Neuron (in vitro differentiated cells): ENCODE measurements around the gene MAST3.

Source experiments
- H2AFZ ChIP-seq: one replicate; pipeline ENCODE4 v1.6.1; 2013; ENCODE audit warnings: low read depth, mild to moderate bottlenecking, inconsistent platforms, low read length, moderate library complexity
- H3K27me3 ChIP-seq: one replicate; pipeline ENCODE4 v1.6.1; 2013; ENCODE audit warnings: low read length; ENCODE audit not compliant: insufficient read depth
- H3K36me3 ChIP-seq: one replicate; pipeline ENCODE4 v1.6.1; 2013; ENCODE audit warnings: low read length; ENCODE audit not compliant: insufficient read depth
- H3K4me1 ChIP-seq: one replicate; pipeline ENCODE4 v1.6.1; 2013; ENCODE audit warnings: low read length; ENCODE audit not compliant: insufficient read depth
- H3K4me3 ChIP-seq: 2 replicates; pipeline ENCODE4 v1.5.1; 2013; ENCODE audit warnings: mild to moderate bottlenecking, low read length, moderate library complexity
- H3K9me3 ChIP-seq: one replicate; pipeline ENCODE4 v1.6.1; 2013; ENCODE audit warnings: low read length

Gene MAST3

DNA sequence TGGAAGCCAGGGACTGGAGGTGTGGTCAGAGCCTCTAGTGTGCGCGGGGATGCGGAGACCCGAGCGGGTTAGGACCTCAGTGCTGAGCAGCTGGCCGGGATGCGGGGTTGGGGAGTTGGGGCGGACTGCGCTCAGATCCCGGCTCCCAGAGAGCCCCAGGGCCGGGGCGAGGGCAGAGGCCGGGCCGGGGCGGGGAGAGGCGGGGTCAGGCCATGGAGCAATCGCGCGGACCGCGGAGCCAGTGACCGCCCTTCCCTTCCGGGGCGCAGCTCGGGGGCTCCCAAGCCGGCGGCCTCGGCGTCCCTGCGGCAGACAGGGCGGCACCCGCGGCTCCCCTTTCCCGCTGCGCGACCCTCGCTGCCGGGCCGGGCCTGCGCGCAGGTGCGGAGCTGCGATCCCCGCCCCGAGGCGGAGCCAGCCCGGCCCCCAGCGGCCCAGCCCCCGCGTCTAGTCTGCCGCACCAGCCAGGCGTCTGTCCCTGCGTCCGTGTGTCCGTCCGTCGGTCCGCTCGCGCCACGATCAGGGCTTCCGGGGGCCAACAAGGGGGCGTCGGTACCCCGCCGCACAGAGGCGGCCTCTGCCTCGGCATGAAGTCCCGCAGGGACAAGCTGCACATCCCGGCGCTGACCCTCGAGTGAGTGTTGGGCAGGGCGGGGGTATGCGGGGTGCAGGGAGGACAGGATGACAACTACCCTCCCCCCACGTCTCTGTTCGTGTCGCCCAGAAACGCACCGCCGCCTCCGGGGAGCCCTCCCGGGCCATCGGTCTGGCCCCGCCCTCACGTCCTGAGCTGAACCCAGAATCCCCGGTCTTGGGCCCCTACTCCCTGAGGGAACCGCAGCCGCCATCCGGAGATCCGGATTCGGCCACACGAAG is 12.4 kb downstream of the MAST3 start:
- H3K27me3 ChIP-seq, result peaks cover 18% of the 10 kb centered on the region
- H3K4me1 ChIP-seq, result peaks cover 10% of the 10 kb centered on the region
- H3K4me3 ChIP-seq, result peak overlapping the region; percentile 47
- H3K36me3 ChIP-seq, result no peaks in the 10 kb centered on the region
- peak overlapping the region; percentile 87 for H2AFZ ChIP-seq
- no peaks in the 10 kb centered on the region for H3K9me3 ChIP-seq

DNA sequence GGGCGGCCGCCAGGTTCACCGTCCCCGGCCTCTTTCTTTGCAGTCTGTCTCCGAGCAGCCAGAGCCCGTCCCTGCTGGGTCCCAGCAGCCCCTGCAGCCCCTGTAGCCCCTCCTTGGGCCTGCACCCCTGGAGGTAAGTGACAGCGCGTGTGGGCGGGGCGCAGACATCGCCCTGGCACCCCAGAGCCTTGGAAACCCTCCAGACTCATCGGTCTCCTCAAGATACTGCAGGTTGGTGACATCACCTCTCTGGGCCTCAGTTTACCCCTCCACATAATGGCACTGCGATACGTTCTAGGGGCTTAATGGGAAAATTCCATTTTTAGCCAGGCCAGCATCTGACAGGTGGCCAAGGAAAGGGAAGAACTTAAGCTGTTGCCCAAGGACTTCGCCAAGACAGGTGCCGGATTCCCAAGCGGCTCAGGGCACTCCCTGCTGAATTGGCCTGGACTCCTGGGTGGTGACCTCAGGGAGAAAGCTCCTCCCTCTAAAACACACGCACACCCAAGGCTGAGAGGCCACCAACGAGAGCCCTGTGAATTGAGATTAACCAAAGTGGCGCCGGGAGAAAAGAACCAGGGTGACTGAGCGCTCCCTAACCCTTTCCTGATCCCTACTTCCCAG is 13.1 kb downstream of the MAST3 start:
- no peak overlapping the region for H2AFZ ChIP-seq
- H3K36me3 ChIP-seq, result no peaks in the 10 kb centered on the region
- peaks cover 18% of the 10 kb centered on the region for H3K27me3 ChIP-seq
- H3K9me3 ChIP-seq, result no peaks in the 10 kb centered on the region
- H3K4me3 ChIP-seq, result peak overlapping the region; percentile 47
- peaks cover 10% of the 10 kb centered on the region for H3K4me1 ChIP-seq

DNA sequence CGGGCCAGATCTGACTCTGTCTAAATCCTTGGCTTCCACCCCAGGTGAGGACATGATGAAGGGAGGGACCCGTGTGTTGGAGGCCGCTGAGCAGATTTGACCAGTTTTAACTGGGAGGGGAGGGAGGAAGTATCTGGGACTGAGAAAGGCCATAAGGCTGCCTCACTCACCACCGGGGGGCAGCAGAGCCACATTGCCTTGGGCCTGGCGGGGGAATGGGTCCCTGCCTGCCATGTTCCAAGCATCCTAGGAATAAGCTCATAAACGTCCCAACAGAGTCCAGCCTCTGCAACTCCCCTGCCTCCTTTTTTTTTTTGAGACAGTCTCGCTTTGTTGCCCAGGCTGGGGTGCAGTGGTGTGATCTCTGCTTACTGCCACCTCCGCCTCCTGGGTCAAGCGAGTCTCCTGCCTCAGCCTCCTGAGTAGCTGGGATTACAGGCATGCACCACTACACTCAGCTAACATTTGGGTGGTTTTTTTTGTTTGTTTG is 15.5 kb downstream of the MAST3 start:
- H3K36me3 ChIP-seq, result no peaks in the 10 kb centered on the region
- no peak overlapping the region for H2AFZ ChIP-seq
- H3K4me3 ChIP-seq, result no peak overlapping the region
- H3K9me3 ChIP-seq, result no peaks in the 10 kb centered on the region
- peaks cover 15% of the 10 kb centered on the region for H3K4me1 ChIP-seq
- peaks cover 18% of the 10 kb centered on the region for H3K27me3 ChIP-seq

DNA sequence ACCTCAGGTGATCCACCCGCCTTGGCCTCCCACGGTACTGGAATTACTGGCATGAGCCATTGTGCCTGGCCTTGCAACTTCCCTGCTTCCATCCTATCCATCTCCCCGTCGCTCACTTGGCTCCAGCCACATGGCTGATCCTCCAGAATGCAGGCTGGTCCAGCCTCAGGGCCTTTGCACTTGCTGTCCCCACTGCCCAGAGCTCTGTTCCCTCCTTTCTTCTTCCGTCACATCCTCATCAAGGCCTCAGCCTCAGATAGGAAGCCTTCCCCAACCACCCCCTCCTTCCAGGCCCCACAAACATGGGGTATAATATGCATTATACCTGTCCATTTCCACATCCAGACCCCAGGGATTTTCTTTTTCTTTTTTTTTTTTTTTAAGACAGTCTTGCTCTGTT is 16.2 kb downstream of the MAST3 start:
- no peaks in the 10 kb centered on the region for H3K36me3 ChIP-seq
- peaks cover 19% of the 10 kb centered on the region for H3K4me1 ChIP-seq
- H2AFZ ChIP-seq, result no peak overlapping the region
- H3K27me3 ChIP-seq, result peaks cover 18% of the 10 kb centered on the region
- no peaks in the 10 kb centered on the region for H3K9me3 ChIP-seq
- H3K4me3 ChIP-seq, result no peak overlapping the region

DNA sequence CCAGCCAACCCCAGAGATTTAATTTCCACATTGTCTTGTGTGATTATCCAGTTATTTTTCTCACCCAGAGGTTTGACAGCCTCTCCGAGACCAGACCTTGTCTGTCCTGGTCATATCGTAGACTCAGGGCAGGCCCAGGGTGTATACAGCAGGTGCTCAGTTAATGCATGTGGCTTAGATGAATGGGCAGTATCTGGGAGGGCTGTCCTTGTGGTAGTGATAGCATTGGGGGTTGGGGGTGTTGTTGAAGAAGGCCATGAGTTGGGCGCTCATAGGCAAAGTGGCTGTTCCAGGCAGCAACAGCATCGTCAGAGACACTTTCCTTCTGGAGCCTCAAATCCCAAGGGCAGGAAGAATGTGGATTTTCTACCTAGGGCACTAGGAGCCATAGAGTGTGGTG is 16.9 kb downstream of the MAST3 start:
- Histone ChIP-seq H3K4me1 (peaks cover 22% of the 10 kb centered on the region), H3K27me3 (peaks cover 11% of the 10 kb centered on the region), H2AFZ (no peak overlapping the region), H3K36me3 (no peaks in the 10 kb centered on the region), H3K4me3 (no peak overlapping the region), H3K9me3 (no peaks in the 10 kb centered on the region)

DNA sequence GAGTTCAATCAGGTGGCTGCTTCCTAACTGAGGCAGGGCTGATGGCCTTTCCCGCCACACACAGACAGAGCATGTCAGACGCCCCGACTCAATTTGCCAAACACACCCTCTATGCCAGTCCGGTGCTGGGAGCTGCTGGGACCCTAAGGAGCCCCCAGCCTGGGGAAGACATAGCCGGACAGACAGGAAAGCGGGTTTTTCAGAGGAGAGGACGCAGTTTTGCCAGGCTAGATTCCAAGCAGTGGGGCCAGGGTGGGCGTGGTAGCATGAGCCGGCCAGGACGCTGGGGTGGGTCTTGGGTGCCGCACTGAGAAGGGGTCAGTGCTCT is 19.8 kb downstream of the MAST3 start:
- Histone ChIP-seq H3K36me3 (peaks cover under 1% of the 10 kb centered on the region), H3K4me3 (peak overlapping the region; percentile 58), H3K4me1 (peaks cover 15% of the 10 kb centered on the region), H2AFZ (peak overlapping the region; percentile 55), H3K27me3 (no peaks in the 10 kb centered on the region), H3K9me3 (no peaks in the 10 kb centered on the region)

DNA sequence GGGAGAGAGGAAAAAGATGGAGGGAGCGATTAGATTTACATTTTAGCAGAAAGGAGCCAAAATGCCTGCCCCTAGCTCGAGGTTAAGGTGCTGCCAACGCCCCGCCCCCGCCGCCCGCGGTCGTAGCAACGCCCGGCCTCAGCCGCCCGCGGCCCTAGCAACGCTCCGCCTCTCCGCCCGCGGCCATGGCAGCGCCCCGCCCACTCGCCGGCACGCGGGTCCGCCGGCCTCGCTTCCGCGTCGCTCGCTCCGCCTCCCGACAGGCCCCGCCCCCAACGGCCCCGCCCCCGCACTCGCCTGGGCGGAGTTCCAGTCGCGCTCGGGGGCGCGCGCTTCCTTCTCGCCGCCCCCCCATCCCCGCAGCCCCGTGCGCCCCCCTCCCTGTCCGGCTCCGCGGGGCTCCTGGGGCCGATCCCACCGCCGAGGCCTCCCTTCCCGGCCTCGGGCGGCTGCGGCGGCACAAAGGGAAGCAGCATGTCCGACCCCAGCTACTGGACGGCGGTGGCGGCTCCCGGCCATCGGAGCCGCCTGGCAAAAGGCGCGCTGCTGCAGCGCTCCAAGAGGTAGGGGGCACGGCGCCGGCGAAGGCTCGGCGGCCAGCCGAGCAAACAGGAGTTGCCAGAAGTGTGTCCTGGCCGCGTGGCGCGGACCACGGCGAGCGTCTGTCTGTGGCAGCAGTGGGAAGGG is 20.3 kb downstream of the MAST3 start:
- peak overlapping the region; percentile 67 for H3K4me3 ChIP-seq
- no peaks in the 10 kb centered on the region for H3K27me3 ChIP-seq
- peaks cover 5% of the 10 kb centered on the region for H3K36me3 ChIP-seq
- peaks cover 15% of the 10 kb centered on the region for H3K4me1 ChIP-seq
- H2AFZ ChIP-seq, result peak overlapping the region; percentile 86
- H3K9me3 ChIP-seq, result no peaks in the 10 kb centered on the region

DNA sequence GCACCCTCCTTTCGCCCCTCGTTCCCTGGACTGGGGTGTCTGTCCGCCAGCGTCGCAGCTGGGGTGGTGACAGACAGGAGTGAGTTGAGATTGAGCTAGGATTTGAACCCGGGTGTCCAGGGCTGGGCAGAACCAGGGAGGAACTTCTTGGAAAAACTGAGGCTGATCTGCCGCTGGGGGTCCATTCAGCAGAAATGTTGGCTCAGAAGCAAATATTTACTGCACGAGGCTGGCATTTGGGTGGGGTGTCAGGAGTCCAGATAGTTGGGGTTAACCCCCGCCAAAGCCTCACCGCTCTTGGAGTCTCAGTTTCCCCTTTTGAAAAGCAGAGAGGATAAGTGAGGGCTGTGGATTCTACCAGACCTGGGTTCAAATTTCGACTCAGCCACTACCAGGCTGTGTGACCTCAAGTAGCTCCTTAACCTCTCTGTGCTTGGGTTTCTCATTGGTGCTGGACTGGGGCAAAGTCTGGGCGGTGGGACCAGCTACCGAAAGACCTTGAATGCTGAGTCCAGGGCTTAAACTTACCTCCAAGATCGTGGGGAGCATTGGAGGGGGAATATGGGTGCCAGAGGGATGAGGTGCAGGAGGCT is 20.9 kb downstream of the MAST3 start:
- H3K36me3 ChIP-seq, result peaks cover 10% of the 10 kb centered on the region
- H3K27me3 ChIP-seq, result no peaks in the 10 kb centered on the region
- H3K9me3 ChIP-seq, result no peaks in the 10 kb centered on the region
- peak overlapping the region; percentile 67 for H3K4me3 ChIP-seq
- H3K4me1 ChIP-seq, result peaks cover 15% of the 10 kb centered on the region
- H2AFZ ChIP-seq, result peak overlapping the region; percentile 86

DNA sequence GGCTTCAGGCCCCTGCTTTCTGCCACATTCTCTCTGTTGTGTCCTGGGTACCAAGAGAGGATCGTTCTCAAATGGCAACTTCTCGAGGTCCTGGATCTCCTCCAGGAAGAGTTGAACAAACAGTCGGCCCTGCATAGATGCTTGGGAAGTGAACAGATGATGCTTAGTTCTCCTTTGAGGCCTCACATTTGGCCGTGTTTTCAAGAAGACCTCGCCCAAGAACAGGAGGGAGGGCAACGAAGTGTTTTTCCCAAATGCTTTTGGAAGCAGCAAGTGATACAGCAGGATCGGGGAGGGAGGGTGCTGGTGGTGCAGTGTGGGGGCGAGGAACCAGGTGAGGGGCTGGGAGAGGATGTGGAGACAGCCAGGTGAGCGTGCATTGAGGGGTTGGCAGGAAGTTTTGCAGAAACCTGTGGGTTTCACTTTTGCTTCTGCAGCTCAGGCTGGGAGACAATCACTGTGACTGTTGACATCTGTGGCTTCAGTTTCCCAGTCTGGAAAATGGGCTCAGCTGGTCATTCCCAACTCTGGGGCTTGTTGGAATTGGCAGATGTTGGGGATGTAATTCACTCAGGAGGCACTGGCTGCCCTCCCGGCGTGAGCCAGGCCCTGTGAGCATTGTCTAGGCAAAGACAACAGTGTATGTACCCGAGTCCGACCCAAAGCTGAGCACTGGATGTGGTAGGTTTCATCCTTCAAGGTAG is 21.6 kb downstream of the MAST3 start:
- Histone ChIP-seq H2AFZ (no peak overlapping the region), H3K9me3 (no peaks in the 10 kb centered on the region), H3K27me3 (no peaks in the 10 kb centered on the region), H3K36me3 (peaks cover 16% of the 10 kb centered on the region), H3K4me3 (peak overlapping the region; percentile 67), H3K4me1 (peaks cover 15% of the 10 kb centered on the region)

DNA sequence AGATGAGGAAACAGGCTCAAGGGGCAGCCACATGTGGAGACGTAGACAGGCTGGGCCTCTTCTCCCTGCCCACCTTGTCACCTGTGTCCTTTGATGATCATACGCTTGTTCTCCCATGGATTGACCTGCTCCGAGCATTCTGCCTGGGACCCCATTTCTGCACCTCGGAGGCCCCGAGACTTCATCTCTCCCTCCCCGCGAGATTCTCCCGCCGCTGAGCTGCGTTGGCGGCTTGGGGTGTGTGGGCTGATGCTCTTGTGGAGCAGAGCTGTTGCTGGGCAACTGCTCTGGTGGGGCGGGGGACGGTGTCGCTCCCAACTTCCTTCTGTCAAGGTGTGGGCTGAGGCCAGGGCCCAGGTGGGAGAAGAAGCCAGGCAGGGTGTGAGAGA is 22.1 kb downstream of the MAST3 start:
- Histone ChIP-seq H3K4me1 (peaks cover 15% of the 10 kb centered on the region), H3K9me3 (no peaks in the 10 kb centered on the region), H3K4me3 (no peak overlapping the region), H2AFZ (no peak overlapping the region), H3K27me3 (no peaks in the 10 kb centered on the region), H3K36me3 (peaks cover 19% of the 10 kb centered on the region)

DNA sequence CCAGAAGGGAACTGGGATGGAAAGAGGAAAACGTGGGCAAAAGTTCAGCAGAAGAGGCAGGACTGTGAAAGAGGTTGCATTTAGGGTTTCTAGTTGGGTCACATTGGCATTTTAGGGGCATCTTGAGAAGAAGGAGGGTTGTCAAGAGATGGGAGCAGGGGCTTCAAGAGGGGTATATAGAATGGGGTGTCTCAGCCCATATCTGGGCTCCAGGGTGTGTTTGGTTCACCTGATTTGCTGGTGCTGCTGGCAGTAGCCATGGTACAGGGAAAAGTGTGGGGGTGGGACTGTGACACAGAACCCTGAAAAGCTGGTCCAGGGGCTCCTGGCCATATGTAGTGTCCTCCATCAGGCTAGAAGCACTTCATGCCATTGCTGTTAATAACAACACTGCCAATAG is 22.5 kb downstream of the MAST3 start:
- no peak overlapping the region for H2AFZ ChIP-seq
- no peaks in the 10 kb centered on the region for H3K27me3 ChIP-seq
- peaks cover 21% of the 10 kb centered on the region for H3K36me3 ChIP-seq
- H3K9me3 ChIP-seq, result no peaks in the 10 kb centered on the region
- no peak overlapping the region for H3K4me3 ChIP-seq
- peaks cover 15% of the 10 kb centered on the region for H3K4me1 ChIP-seq

DNA sequence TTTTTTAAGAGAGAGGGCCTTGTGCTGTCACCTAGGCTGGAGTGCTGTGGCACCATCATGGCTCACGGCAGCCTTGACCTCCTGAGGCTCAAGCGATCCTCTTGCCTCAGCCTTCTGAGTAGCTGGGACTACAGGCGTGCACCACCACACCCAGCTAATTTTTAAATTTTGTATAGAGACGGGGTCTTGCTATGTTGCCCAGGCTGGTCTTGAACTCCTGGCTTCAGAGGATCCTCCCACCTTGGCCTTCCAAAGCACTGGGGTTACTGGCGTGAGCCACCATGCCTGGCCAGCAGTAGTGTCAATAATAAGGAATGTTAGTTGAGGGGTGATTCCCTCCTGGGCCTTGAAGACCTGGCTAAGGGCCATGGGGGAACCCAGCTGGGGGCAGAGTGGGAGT is 23.6 kb downstream of the MAST3 start:
- no peaks in the 10 kb centered on the region for H3K27me3 ChIP-seq
- H3K4me1 ChIP-seq, result peaks cover 15% of the 10 kb centered on the region
- no peak overlapping the region for H3K4me3 ChIP-seq
- H3K36me3 ChIP-seq, result peaks cover 23% of the 10 kb centered on the region
- no peak overlapping the region for H2AFZ ChIP-seq
- H3K9me3 ChIP-seq, result no peaks in the 10 kb centered on the region
